ENCODE data around the gene ATXN3L.

The ATXN3L gene

GRCh38 chrX:13311560-13311959, 8.3 kb downstream of the ATXN3L start:
- Histone ChIP-seq H3K27ac (replicated peaks; ENCODE audit: low read length) (no peak overlapping the region), H4K91ac (ENCODE audit: low read depth, low read length, poor library complexity) (no peak overlapping the region), H2AK5ac (ENCODE audit: low read depth, low read length) (no peak overlapping the region), H3K36me3 (replicated peaks in 1 of 2; ENCODE audit: control insufficient read depth in 2 of 2, insufficient read depth in 2 of 2, low read length in 2 of 2) (no peaks in the 10 kb centered on the region), H3K27me3 (ENCODE audit: control insufficient read depth in 3 of 3, insufficient read depth in 3 of 3, low read depth in 1 of 3, low read length in 3 of 3) (no peaks in the 10 kb centered on the region), H2BK5ac (ENCODE audit: low read length) (no peak overlapping the region), H3K23ac (ENCODE audit: low read depth, low read length, poor library complexity) (no peak overlapping the region), H4K8ac (ENCODE audit: low read depth, low read length) (no peak overlapping the region), H2BK15ac (ENCODE audit: low read length) (no peak overlapping the region), H3K4me3 (ENCODE audit: low read length in 2 of 2) (no peak overlapping the region), H2BK12ac (ENCODE audit: low read length) (no peak overlapping the region), H3K4me1 (ENCODE audit: control insufficient read depth in 2 of 2, insufficient read depth in 1 of 2, low read depth in 1 of 2, low read length in 2 of 2) (no peaks in the 10 kb centered on the region), H3K79me1 (ENCODE audit: low read depth, low read length) (no peaks in the 10 kb centered on the region), H3K18ac (ENCODE audit: low read length) (no peak overlapping the region), H2BK120ac (ENCODE audit: low read depth, low read length) (no peak overlapping the region), H3K4me2 (ENCODE audit: insufficient read depth, low read length, poor library complexity, severe bottlenecking) (no peak overlapping the region), H3K9ac (ENCODE audit: low read depth, low read length, poor library complexity) (no peak overlapping the region), H2AFZ (ENCODE audit: low read length) (no peak overlapping the region), H3K14ac (ENCODE audit: low read length) (no peak overlapping the region), H3K9me3 (replicated peaks in 1 of 2; ENCODE audit: control insufficient read depth in 2 of 2, insufficient read depth in 1 of 2, low read depth in 1 of 2, low read length in 2 of 2) (no peaks in the 10 kb centered on the region), H3K4ac (ENCODE audit: low read length) (no peak overlapping the region)
- WGBS, 2 donors (ENCODE audit: extremely low coverage in 2 of 2, insufficient read length in 2 of 2, insufficient replicate concordance in 1 of 2), result no CpG with 5 or more reads among the region's 6 CpGs
- DNase-seq (ENCODE audit: low spot score), result no peak

GRCh38 chrX:13309631-13310030, 10.2 kb downstream of the ATXN3L start:
- Histone ChIP-seq H3K27ac (replicated peaks; ENCODE audit: low read length) (no peak overlapping the region), H3K27me3 (ENCODE audit: control insufficient read depth in 3 of 3, insufficient read depth in 3 of 3, low read depth in 1 of 3, low read length in 3 of 3) (no peaks in the 10 kb centered on the region), H4K91ac (ENCODE audit: low read depth, low read length, poor library complexity) (no peak overlapping the region), H3K14ac (ENCODE audit: low read length) (no peak overlapping the region), H2BK5ac (ENCODE audit: low read length) (no peak overlapping the region), H3K4me1 (ENCODE audit: control insufficient read depth in 2 of 2, insufficient read depth in 1 of 2, low read depth in 1 of 2, low read length in 2 of 2) (no peaks in the 10 kb centered on the region), H2BK12ac (ENCODE audit: low read length) (no peak overlapping the region), H3K4me3 (ENCODE audit: low read length in 2 of 2) (no peak overlapping the region), H3K4me2 (ENCODE audit: insufficient read depth, low read length, poor library complexity, severe bottlenecking) (no peak overlapping the region), H4K8ac (ENCODE audit: low read depth, low read length) (no peak overlapping the region), H3K4ac (ENCODE audit: low read length) (no peak overlapping the region), H2AFZ (ENCODE audit: low read length) (no peak overlapping the region), H2BK15ac (ENCODE audit: low read length) (no peak overlapping the region), H2BK120ac (ENCODE audit: low read depth, low read length) (no peak overlapping the region), H3K18ac (ENCODE audit: low read length) (no peak overlapping the region), H3K9ac (ENCODE audit: low read depth, low read length, poor library complexity) (no peak overlapping the region), H3K9me3 (replicated peaks in 1 of 2; ENCODE audit: control insufficient read depth in 2 of 2, insufficient read depth in 1 of 2, low read depth in 1 of 2, low read length in 2 of 2) (no peaks in the 10 kb centered on the region), H2AK5ac (ENCODE audit: low read depth, low read length) (no peak overlapping the region), H3K36me3 (replicated peaks in 1 of 2; ENCODE audit: control insufficient read depth in 2 of 2, insufficient read depth in 2 of 2, low read length in 2 of 2) (no peaks in the 10 kb centered on the region), H3K79me1 (ENCODE audit: low read depth, low read length) (no peaks in the 10 kb centered on the region), H3K23ac (ENCODE audit: low read depth, low read length, poor library complexity) (no peak overlapping the region)
- no peak for DNase-seq (ENCODE audit: low spot score)
- no CpG with 5 or more reads among the region's 3 CpGs for WGBS, 2 donors (ENCODE audit: extremely low coverage in 2 of 2, insufficient read length in 2 of 2, insufficient replicate concordance in 1 of 2)

GRCh38 chrX:13307041-13307440, 12.8 kb downstream of the ATXN3L start:
- H2BK12ac ChIP-seq (ENCODE audit: low read length), result no peak overlapping the region
- no peak for DNase-seq (ENCODE audit: low spot score)
- no peak overlapping the region for H2BK5ac ChIP-seq (ENCODE audit: low read length)
- H4K91ac ChIP-seq (ENCODE audit: low read depth, low read length, poor library complexity), result no peak overlapping the region
- H3K9ac ChIP-seq (ENCODE audit: low read depth, low read length, poor library complexity), result no peak overlapping the region
- H2BK15ac ChIP-seq (ENCODE audit: low read length), result no peak overlapping the region
- no peak overlapping the region for H4K8ac ChIP-seq (ENCODE audit: low read depth, low read length)
- no peaks in the 10 kb centered on the region for H3K4me1 ChIP-seq (ENCODE audit: control insufficient read depth in 2 of 2, insufficient read depth in 1 of 2, low read depth in 1 of 2, low read length in 2 of 2)
- H3K4ac ChIP-seq (ENCODE audit: low read length), result no peak overlapping the region
- H3K27me3 ChIP-seq (ENCODE audit: control insufficient read depth in 3 of 3, insufficient read depth in 3 of 3, low read depth in 1 of 3, low read length in 3 of 3), result no peaks in the 10 kb centered on the region
- no CpG with 5 or more reads among the region's 2 CpGs for WGBS, 2 donors (ENCODE audit: extremely low coverage in 2 of 2, insufficient read length in 2 of 2, insufficient replicate concordance in 1 of 2)
- no peak overlapping the region for H2AFZ ChIP-seq (ENCODE audit: low read length)
- H2BK120ac ChIP-seq (ENCODE audit: low read depth, low read length), result no peak overlapping the region
- H3K18ac ChIP-seq (ENCODE audit: low read length), result no peak overlapping the region
- H3K14ac ChIP-seq (ENCODE audit: low read length), result no peak overlapping the region
- H3K4me3 ChIP-seq (ENCODE audit: low read length in 2 of 2), result no peak overlapping the region
- no peak overlapping the region for H3K23ac ChIP-seq (ENCODE audit: low read depth, low read length, poor library complexity)
- H2AK5ac ChIP-seq (ENCODE audit: low read depth, low read length), result no peak overlapping the region
- no peaks in the 10 kb centered on the region for H3K79me1 ChIP-seq (ENCODE audit: low read depth, low read length)
- no peak overlapping the region for H3K4me2 ChIP-seq (ENCODE audit: insufficient read depth, low read length, poor library complexity, severe bottlenecking)
- H3K9me3 ChIP-seq (replicated peaks in 1 of 2; ENCODE audit: control insufficient read depth in 2 of 2, insufficient read depth in 1 of 2, low read depth in 1 of 2, low read length in 2 of 2), result no peaks in the 10 kb centered on the region
- H3K36me3 ChIP-seq (replicated peaks in 1 of 2; ENCODE audit: control insufficient read depth in 2 of 2, insufficient read depth in 2 of 2, low read length in 2 of 2), result no peaks in the 10 kb centered on the region
- no peak overlapping the region for H3K27ac ChIP-seq (replicated peaks; ENCODE audit: low read length)

DNA sequence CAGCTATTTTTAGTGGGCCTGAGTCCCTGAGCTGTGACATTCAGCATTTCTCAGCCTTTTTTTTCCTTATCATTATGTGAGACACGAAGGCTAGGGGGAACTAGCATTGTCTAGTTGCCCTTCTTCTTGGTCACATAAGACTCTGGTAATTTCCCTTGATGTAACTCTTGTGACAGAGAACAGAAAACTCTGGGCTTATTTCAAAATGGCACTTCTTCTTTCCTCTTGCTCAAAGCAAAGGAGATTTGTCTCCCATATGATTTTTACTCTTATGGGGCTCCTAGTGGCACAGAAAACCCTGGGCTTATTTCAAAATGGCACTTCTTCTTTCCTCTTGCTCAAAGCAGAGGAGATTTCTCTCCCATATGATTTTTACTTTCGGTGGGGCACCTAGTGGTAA, 14.7 kb downstream of the ATXN3L start:
- no peaks in the 10 kb centered on the region for H3K36me3 ChIP-seq (replicated peaks in 1 of 2; ENCODE audit: control insufficient read depth in 2 of 2, insufficient read depth in 2 of 2, low read length in 2 of 2)
- H2BK15ac ChIP-seq (ENCODE audit: low read length), result no peak overlapping the region
- no peak overlapping the region for H3K4me2 ChIP-seq (ENCODE audit: insufficient read depth, low read length, poor library complexity, severe bottlenecking)
- H2BK12ac ChIP-seq (ENCODE audit: low read length), result no peak overlapping the region
- no peaks in the 10 kb centered on the region for H3K27me3 ChIP-seq (ENCODE audit: control insufficient read depth in 3 of 3, insufficient read depth in 3 of 3, low read depth in 1 of 3, low read length in 3 of 3)
- H3K23ac ChIP-seq (ENCODE audit: low read depth, low read length, poor library complexity), result no peak overlapping the region
- no peak overlapping the region for H3K18ac ChIP-seq (ENCODE audit: low read length)
- H3K4me3 ChIP-seq (ENCODE audit: low read length in 2 of 2), result no peak overlapping the region
- H2AFZ ChIP-seq (ENCODE audit: low read length), result no peak overlapping the region
- H3K79me1 ChIP-seq (ENCODE audit: low read depth, low read length), result no peaks in the 10 kb centered on the region
- H2AK5ac ChIP-seq (ENCODE audit: low read depth, low read length), result no peak overlapping the region
- H2BK120ac ChIP-seq (ENCODE audit: low read depth, low read length), result no peak overlapping the region
- H3K4ac ChIP-seq (ENCODE audit: low read length), result no peak overlapping the region
- H3K4me1 ChIP-seq (ENCODE audit: control insufficient read depth in 2 of 2, insufficient read depth in 1 of 2, low read depth in 1 of 2, low read length in 2 of 2), result no peaks in the 10 kb centered on the region
- DNase-seq (ENCODE audit: low spot score), result no peak
- H4K91ac ChIP-seq (ENCODE audit: low read depth, low read length, poor library complexity), result no peak overlapping the region
- no peak overlapping the region for H2BK5ac ChIP-seq (ENCODE audit: low read length)
- no CpG with 5 or more reads among the region's 2 CpGs for WGBS, 2 donors (ENCODE audit: extremely low coverage in 2 of 2, insufficient read length in 2 of 2, insufficient replicate concordance in 1 of 2)
- H3K9ac ChIP-seq (ENCODE audit: low read depth, low read length, poor library complexity), result no peak overlapping the region
- H3K27ac ChIP-seq (replicated peaks; ENCODE audit: low read length), result no peak overlapping the region
- no peak overlapping the region for H4K8ac ChIP-seq (ENCODE audit: low read depth, low read length)
- no peaks in the 10 kb centered on the region for H3K9me3 ChIP-seq (replicated peaks in 1 of 2; ENCODE audit: control insufficient read depth in 2 of 2, insufficient read depth in 1 of 2, low read depth in 1 of 2, low read length in 2 of 2)
- no peak overlapping the region for H3K14ac ChIP-seq (ENCODE audit: low read length)

All from neuronal stem cell (in vitro differentiated cells).